HG03439 (cell line): ENCODE measurements around the gene B4GAT1.
"Not testable (repeated sequence)": the region's sequence is repeated elsewhere in the genome, so short reads cannot be mapped to it uniquely, and the experiment has no call there.

Experiments used
- ATAC-seq: cut with Tn5 transposase; IDR thresholded peaks from one replicate; pipeline ENCODE4 v1.9.1; 2021; ENCODE audit warnings: mild to moderate bottlenecking, moderate library complexity; ENCODE audit not compliant: unreplicated experiment

The B4GAT1 gene

DNA sequence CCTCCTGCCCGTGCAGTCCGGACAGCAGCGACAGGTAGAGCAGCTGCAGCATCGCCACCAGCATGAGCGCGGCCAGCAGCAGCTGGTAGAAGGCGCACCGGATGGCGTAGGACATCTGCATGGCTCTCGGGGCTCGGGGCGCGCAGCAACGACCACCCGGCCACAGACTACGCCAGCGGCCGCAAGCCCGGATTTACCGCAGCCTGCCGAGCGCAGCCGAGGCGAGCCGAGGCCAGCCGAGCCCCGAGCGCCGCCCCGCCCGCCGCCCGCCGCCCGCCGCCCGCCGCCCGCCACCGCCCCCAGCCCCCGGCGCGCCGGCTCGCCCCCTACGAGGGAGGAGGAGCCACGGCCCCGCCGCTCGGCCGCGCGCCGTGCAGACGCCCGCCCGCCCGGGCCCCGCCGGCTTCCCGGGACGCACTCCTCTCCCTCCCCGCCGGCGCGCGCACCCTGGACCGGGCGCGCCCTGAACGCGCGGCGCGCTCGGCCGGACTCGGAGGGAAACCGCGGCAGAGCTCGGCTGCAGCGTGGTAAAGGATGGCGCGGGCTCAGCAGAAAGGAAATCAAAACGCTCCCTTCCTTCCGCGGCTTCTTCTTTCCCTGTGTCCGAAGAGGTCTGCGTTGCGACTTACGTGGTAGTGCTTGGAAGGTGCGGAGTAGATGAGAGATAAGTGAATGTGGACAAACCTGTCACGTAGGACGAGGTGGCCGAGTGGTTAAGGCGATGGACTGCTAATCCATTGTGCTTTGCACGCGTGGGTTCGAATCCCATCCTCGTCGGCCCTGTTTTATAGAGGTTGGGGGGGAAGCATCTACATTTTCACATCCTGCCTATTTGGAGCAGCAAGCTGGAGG lies at the start of gene B4GAT1:
B4GAT1 (minus strand) TSS at position 205 of the 852 bp plus-strand sequence; CDS start at position 121, 84 bp downstream.
- peak; percentile 36 for ATAC-seq

DNA sequence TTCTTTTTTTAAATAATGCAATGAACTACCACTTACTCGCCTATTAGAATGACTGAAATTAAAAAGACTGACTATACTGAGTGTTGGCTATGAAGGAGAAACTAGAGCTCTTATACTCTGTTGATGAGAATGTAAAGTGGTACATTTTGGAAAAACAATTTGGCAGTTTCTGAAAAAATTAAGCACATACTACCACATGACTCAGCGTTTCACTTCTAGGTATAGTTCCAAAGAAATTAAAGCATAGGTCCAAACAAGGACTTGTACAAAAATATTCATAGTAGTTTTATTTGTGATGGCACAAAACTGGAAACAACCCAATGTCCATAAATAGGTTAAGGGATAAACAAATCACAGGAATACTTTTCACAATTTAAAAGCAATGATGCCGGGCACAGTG lies 46.5 kb upstream of the B4GAT1 start:
- no peak for ATAC-seq

DNA sequence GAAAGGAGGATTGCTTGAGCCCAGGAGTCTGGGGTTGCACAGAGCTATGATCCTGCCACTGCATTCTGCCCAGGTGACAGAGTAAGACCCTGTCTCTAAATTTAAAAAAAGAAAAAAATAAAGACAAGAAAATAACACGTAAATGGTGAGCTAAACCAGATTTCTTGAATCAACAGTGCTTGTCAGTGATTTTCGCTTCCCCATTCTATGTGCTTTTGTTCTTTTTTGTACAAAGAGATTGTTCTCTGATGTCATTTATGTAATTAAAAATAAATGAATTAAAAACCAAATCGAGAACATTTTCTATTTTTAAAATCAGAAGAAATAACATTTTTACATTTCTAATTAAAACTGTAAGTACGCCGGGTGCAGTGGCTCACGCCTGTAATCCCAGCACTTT lies 43.9 kb upstream of the B4GAT1 start:
- no peak for ATAC-seq

DNA sequence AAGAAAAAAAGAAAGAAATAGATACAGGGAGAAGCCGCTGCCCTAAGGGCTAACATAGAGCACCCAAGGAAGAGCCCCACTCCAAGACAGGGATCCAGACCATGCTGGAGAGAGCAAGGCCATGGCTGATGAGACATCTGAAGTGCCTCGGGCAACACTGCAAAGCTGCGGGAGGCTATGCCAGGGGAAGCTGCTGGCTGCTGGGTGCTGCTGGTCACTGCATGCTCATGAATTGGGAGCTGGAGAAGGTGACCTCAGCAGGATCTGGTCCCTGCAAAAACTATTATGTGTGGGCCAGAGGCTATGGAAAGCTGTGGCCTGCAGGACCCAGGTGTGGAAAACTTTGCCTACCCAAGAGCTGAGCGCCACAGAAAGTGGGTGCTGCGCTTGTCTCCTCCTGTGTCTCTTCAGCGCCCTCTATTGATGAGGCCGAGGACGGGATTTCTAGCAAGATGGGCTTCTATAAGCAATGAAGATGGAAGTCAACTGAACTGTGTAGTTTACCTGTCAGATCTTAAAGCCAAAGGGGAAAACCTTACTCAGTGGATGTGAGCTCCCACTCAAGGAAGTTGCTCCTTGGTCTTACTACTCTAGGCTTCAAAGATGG lies 41.5 kb upstream of the B4GAT1 start:
- ATAC-seq, result no peak

DNA sequence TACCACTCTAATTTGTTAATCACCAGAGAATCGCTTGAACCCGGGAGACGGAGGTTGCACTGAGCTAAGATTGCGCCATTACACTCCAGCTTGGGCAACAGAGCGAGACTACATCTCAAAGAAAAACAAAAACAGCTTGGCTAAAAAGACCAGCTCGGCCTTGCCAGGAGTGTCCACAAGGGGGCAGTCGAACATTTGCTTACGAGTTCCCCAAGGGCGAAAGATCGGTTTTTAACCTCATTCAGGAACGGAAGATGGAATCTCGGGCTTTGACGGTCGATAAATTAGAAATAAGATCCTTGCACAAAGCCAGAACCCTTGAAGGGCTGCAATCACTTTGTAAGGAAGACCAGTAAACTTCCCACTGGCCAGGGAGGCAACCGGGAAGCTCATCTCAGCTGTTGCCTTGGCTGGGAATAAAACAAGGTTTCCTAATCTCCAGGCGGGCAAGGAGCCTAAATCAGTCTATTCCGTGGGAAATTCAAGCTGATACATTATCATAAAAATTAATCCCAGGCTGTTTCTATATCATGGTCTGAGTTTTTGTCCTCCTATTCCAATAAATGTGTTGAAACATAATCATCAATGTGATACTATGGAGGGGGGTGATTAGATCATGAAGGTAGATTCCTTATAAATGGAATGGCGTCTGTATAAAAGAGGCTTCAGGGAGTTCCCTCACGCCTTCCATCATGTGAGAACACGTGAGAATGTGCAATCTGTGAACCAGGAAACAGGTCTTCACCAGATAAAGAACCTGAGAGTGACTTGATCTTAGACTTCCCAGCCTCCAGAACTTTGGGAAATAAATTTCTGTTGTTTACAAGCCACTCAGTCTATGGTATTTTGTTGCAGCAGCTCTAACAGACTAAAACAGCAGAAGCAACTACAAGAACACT lies 39.0 kb upstream of the B4GAT1 start:
- no peak for ATAC-seq

DNA sequence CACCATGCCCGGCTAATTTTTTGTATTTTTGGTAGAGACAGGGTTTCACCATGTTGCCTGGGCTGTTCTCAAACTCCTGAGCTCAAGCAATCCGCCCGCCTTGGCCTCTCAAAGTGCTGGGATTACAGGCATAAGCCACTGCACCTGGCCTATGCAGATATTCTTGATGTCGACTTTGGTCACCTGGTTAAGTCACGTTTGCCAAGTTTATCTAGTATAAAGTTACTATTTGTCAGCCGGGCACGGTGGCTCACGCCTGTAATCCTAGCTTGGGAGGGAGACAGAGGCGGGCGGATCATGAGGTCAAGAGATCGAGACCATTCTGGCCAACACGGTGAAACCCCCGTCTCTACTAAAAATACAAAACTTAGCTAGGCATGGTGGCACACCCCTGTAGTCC lies 36.9 kb upstream of the B4GAT1 start:
- ATAC-seq, result not testable (repeated sequence)

DNA sequence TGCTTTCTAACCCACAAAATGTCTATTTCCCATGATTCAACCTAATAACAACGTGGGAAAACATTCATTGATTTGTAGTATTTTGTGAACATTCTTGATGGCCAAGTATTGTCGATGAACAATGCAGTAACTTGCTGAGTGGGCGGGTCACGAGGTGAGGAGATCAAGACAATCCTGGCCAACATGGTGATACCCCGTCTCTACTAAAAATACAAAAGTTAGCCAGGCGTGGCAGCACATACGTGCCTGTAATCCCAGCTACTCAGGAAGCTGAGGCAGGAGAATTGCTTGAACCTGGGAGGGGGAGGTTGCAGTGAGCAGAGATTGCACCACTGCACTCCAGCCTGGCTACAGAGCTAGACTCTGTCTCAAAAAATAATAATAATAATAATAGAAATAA lies 32.8 kb upstream of the B4GAT1 start:
- ATAC-seq, result not testable (repeated sequence)

DNA sequence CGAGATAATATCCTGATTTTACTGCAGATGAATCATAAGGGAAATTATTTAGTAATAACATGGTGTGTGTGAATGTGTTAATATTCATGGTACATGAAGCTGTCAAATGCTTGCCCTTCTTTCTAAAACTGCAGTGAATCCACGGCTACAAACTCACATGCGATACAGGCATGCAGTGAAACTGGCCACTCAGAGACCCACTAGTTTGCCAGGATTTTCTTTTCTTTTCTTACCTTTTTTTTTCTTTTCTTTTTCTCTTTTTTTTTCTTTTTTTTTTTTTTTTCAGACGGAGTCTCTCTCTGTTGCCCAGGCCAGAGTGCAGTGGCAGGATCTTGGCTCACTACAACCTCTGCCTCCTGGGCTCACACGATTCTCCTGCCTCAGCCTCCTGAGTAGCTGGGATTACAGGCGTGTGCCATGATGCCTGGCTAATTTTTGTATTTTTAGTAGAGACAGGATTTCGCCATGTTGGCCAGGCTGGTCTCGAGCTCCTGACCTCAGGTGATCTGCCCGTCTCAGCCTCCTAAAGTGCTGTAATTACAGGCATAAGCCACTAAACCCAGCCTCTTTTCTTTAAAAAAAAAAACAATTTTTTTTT lies 26.4 kb upstream of the B4GAT1 start:
- ATAC-seq, result not testable (repeated sequence)

DNA sequence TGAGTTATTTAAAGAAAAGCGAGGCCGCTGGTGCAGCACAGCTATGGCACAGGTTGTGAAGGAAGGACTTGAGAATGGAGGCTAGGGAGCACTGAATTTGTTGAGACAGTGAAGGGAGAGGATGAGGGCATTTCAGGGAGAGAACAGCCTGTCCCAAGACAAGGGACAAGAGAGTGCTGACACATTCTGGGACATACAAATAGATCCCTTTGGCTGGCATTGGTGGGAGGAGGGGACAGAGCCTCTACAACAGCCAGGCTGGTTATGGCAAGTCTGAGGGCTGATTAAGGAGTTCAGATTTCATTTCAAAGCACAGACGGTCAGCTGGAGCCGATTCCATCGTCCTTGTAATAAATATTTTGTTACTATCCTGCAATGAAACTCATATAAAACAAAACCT lies 25.8 kb upstream of the B4GAT1 start:
- ATAC-seq, result no peak

DNA sequence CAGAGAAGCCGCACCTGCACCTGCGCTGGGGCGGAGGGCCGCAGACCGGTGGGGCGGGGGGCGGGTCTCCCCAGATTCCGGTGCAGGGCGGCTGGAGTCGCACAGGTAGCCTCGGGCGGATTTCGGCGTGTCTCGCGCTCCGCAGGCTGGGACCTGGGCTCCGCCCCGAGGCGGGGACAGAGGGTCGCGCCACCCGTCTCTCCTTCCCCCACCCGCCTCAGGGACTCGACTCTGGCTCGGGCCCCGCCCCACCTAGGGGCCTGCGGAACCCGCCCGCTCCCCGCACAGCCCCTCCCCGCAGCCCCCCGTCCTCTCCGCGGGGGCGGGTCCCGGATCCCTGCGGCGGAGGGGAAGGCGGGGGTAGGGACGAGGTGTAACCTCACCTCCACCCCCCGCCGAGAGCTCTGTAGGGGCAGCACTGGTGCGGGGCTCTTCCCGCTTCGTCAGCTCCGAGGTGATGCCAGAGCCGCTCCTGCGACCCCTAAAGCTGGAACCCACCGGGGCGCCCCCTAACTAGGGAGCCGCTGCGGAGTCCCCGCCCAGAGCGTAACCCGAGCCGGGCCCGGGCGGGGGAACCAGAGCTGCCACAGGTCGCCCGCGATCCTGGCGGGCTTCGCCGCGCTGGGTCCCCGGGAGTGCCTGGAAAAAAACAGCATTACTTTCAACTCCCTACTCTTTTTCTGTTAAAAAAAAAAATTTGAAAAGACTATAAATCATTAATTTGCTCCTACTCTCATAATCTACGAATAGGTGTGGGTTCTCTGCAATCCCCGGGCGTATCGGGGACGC lies 24.4 kb upstream of the B4GAT1 start, which contains the start of gene SLC29A2:
SLC29A2 (minus strand) TSS at position 134 of the 789 bp plus-strand sequence. CDS start 169 bp downstream, outside the sequence.
- ATAC-seq, result no peak

DNA sequence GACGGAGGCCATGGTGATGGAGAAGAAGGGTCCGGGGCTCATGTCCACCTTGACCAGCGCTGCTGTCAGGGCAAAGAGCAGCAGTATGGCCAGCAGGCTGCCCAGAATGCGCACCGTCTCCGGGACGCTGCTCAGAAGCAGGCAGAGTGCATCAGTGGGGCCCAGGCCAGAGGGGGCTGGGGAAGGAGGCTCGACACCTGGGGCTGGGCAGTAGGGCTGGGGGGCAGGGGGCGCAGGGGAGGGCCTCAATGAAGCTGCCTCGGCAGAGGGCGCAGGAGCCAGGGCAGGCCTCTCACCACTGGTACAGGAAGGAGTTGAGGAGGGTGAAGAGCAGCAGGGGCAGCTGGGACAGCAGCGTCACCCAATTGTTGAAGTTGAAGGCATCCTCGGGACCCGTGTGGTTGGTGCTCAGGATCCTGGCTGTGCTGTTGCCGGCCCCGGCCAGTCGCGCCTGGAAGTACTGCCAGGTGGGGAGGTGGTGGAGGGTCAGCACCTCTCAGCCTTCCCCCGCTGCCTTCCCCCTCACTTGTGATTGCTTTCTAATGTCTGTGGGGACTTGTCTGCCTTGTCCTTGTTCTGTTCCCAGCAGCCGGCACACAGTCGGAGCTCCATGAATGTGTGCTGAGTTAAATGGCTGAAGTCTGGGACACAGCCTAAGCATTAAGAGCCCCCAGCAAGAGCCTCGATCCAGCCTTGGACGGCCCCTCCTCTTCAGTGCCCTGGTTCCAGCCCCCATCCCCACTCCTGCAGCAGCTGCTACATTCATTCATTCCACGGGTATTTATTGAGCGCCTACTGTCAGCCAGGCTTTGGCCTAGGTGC lies 21.9 kb upstream of the B4GAT1 start:
- no peak for ATAC-seq

DNA sequence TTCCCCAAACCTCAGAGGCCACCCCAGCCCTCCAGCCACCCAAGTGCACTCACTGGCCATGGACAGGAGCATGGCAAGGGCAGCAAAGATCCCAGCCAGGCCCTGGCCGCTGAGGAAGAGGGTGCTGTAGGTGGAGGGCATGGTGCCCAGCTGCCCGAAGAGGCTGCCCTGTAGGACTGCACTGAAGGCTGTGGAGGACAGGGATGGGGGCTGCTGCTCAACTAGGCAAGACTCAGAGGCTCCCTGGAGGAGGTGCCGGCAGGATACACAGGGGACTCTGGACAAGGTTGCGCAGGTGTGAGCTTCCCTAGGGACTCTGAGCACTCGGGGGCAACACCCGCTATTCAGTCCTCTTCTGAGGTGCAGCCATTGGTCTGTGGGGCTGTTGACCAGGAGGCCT lies 21.1 kb upstream of the B4GAT1 start:
- no peak for ATAC-seq

DNA sequence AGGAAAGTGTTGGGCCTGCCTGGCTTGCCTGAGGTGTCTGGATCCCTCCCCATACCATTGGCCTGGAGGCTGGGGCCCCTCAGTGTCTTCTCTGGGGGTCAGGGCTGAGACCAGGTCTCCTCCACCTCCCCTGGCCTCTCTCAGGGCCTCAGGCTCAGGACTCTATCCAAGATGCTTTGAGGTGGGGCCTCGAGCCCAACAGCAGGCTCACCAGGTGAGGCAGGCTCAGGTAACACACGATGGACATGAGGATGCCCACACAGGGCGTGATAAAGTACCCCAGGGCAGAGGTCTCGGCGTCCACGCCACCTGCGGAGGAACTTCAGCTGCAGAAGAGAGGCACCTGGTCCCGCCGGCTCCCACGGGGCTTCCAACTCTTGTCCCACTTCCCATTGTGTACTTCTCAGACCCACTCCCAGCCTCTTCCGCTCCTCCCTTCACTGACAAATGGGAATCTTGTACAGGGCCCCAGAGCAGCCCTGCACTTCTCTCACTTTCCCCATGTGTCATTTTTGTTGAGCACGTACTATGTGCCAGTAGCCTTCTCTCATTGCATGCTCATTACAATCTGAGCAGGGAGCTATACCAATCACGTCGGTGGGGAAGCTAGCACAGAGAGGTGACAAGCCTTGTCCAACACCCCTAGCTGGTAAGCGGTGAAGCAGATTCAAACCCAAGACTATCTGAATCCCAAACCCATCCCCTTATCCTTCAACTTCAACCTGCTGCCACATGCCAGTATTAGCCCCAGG lies 20.3 kb upstream of the B4GAT1 start:
- ATAC-seq, result no peak

DNA sequence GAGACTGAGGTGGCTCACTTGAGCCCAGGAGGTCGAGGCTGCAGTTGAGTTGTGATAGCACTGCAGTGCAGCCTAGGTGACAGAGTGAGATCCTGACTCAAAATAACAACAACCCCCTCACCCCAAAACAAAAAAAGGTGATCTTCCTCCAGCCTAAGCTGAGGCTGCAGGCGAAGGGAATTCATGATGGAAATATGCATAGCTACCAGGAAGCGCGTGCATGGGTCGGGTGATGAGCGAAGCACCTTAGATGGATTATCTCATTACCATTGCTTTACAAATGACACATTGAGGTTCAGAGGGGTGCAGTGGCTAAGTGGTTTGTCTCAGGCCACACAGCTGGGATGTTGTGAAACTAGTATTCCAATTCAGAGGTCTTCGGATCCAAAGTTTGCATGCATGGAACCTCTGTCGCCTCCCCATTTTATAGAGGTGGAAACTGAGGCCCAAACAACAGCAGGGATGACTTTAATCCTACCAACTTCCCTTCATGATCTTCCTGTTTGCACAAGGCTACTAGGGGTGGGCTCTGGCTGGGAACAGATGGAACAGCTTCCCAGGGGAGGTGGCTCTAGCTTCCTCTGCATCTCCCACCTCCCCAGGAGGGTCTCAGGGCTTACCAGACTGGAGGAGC lies 19.5 kb upstream of the B4GAT1 start:
- no peak for ATAC-seq

DNA sequence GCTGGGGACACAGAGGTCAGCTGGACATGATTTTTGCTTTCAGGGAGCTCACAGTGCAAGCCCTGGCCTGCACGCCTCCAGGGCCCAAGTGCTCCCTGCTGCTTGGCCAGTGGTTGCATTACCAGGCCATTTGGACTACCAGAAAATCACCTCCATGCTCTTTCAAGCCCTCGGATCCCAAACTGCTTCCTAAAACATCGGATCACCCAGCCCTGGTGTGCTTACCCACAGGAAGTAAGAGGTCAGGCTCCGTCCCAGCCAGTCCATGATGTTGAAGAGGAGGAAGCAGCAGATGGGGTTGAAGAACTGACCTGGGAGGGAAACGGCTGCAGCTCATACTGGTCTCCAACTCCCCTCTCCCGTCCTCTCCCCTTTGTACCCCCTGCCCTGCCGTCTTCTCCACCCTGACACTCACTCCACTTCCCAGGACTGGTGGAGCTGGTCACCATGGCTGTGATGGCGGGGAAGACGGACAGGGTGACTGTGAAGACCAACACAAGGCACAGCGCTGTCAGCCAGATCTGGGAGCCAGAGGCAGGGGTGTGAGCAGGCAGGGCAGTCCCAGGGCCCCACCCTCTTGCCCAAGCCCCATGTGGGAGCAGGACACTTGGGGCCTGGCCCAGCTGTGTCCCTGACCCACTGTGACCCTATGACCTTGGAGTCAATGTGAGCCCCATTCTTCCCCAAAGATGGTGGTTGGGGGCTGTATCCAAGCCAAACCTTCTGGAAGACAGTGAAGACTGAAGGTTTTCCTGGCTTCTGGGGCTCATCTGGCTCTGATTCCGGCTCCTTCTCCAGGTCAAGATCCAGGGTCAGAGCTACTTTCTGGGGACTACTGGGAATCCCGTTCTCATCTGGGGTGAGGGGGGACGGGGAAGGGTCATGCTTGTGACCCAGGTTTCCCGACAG lies 18.5 kb upstream of the B4GAT1 start:
- ATAC-seq, result no peak

DNA sequence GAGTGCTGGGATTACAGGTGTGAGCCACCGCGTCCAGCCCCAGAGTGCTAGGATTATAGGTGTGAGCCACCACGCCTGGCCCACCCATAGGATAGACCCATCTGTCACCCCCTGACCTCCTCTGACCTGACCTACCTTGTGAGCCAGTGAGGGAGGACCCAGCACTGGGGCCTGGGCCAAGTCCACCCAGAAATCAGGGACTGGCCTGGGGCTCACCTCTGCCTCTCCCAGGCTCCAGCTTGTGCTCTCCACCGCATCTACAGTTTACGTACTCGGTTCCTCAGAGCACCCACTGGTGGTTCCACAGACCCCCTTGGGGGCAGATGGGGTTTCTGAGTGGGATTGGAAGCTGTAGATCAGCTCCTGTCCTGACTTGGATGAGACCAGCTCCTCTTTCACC lies 17.7 kb upstream of the B4GAT1 start:
- ATAC-seq, result no peak
